HCT116 (cell line): Measurements from ENCODE around the gene YIF1B. TPM values are rescaled to one million over a fixed set of nuclear protein-coding genes. Genes with fewer than 3 reads are reported as not detected.
A peak's percentile ranks its signal among the peaks of the same experiment; 100 is the strongest.

ENCODE experiments used
- ATAC-seq: fragments of 200-7000 bp; cut with Tn5 transposase; 2 replicates; pipeline ENCODE4 v1.9.1; 2020; ENCODE audit warnings: mild to moderate bottlenecking, moderate library complexity
- BruUV-seq: library from RNA; stranded (reverse); fragments of 400-500 nt; replicated peaks from 2 replicates; lab custom pipeline; 2021; lab: Mats Ljungman, UMichigan
- CTCF ChIA-PET: fragments of 300-600 bp; sonication (Branson Sonifier 250); formaldehyde crosslinking; loops from one replicate; lab custom pipeline; 2021; ENCODE audit warnings: antibody characterized with exemption; lab: Charles Lee
- POLR2A ChIA-PET: fragments of 300-600, 350-600 bp; sonication (Branson Sonifier 250); formaldehyde crosslinking; loops from one replicate; lab custom pipeline; 2021; ENCODE audit warnings: antibody characterized with exemption; lab: Charles Lee
- RAD21 ChIA-PET, 2 experiments: fragments of 300-600 bp; sonication (Branson Sonifier 250); formaldehyde crosslinking; loops; one replicate each; lab custom pipeline; 2023; ENCODE audit warnings: low total read pairs in 2 of 2; ENCODE audit not compliant: uncharacterized antibody in 2 of 2, unreplicated experiment in 2 of 2, low non-redundant PET in 1 of 2; lab: Charles Lee
- DNase-seq: peaks from one replicate; pipeline ENCODE4 v3.0.0-alpha.2; 2010; ENCODE audit warnings: low read depth, low spot score
- H2AFZ ChIP-seq: fragments of 200-600 bp; shearing (Covaris generic), sonication (generic); 2 replicates; pipeline ENCODE4 v1.6.1; 2017; ENCODE audit warnings: low read depth, mixed run types, mixed read lengths, antibody characterized with exemption, low read length; ENCODE audit not compliant: poor library complexity, severe bottlenecking
- H3K27ac ChIP-seq: 2 replicates; pipeline ENCODE4 v1.5.1; 2012; ENCODE audit warnings: low read depth, low read length
- H3K27me3 ChIP-seq: fragments of 200-600 bp; sonication (generic); 2 replicates; pipeline ENCODE4 v1.6.1; 2016; ENCODE audit warnings: mixed run types, low read length, mixed read lengths; ENCODE audit not compliant: insufficient read depth
- H3K36me3 ChIP-seq, 2 experiments: fragments of 200-500 bp in 1 of 2; fragments of 200-600 bp in 1 of 2; sonication (Bioruptor generic) in 1 of 2; sonication (generic) in 1 of 2; 2 replicates each; pipeline versions ENCODE4 v1.5.1 to v1.6.1; 2014 to 2016; ENCODE audit warnings: low read length in 2 of 2, inconsistent platforms in 1 of 2, mixed read lengths in 1 of 2, mixed run types in 1 of 2; ENCODE audit not compliant: insufficient read depth in 2 of 2, control insufficient read depth in 1 of 2
- H3K4me1 ChIP-seq, 2 experiments: fragments of 200-600 bp in 1 of 2; sonication (generic) in 1 of 2; 2 replicates each; pipeline versions ENCODE4 v1.5.1 to v1.6.1; 2012 to 2017; ENCODE audit warnings: low read length in 2 of 2, inconsistent platforms in 1 of 2, mild to moderate bottlenecking in 1 of 2, mixed read lengths in 1 of 2, mixed run types in 1 of 2, moderate library complexity in 1 of 2; ENCODE audit not compliant: insufficient read depth in 2 of 2, control insufficient read depth in 1 of 2
- H3K4me2 ChIP-seq: fragments of 200-600 bp; sonication (generic); 2 replicates; pipeline ENCODE4 v1.6.1; 2017; ENCODE audit warnings: mixed run types, low read length, mixed read lengths
- H3K4me3 ChIP-seq, 2 experiments: fragments of 200-600 bp in 1 of 2; sonication (generic) in 1 of 2; replicated peaks in 1 of 2; 2 replicates each; pipeline ENCODE4 v1.5.1; 2011 to 2016; ENCODE audit warnings: low read length in 2 of 2, control low read depth in 1 of 2, low read depth in 1 of 2, mild to moderate bottlenecking in 1 of 2, mixed read lengths in 1 of 2, mixed run types in 1 of 2
- H3K79me2 ChIP-seq: fragments of 200-600 bp; sonication (generic); 2 replicates; pipeline ENCODE4 v1.6.1; 2017; ENCODE audit warnings: mild to moderate bottlenecking, mixed run types, low read length, moderate library complexity, mixed read lengths; ENCODE audit not compliant: insufficient read depth
- H3K9ac ChIP-seq: fragments of 200-600 bp; sonication (generic); 2 replicates; pipeline ENCODE4 v1.6.1; 2016; ENCODE audit warnings: low read length, mixed read lengths
- H3K9me2 ChIP-seq: fragments of 200-600 bp; sonication (generic), shearing (Covaris generic); 2 replicates; pipeline ENCODE4 v1.6.1; 2017; ENCODE audit warnings: mixed run types, mild to moderate bottlenecking, moderate library complexity; ENCODE audit not compliant: insufficient read depth
- H3K9me3 ChIP-seq, 2 experiments: fragments of 200-500 bp in 1 of 2; fragments of 200-600 bp in 1 of 2; sonication (Bioruptor generic) in 1 of 2; sonication (generic) in 1 of 2; 2 replicates each; pipeline ENCODE4 v1.6.1; 2014 to 2017; ENCODE audit warnings: low read length in 2 of 2, mixed read lengths in 2 of 2, inconsistent platforms in 1 of 2, low read depth in 1 of 2, mild to moderate bottlenecking in 1 of 2, mixed run types in 1 of 2, moderate library complexity in 1 of 2; ENCODE audit not compliant: control insufficient read depth in 1 of 2, insufficient read depth in 1 of 2
- H4K20me1 ChIP-seq: fragments of 200-600 bp; sonication (generic), shearing (Covaris generic); 2 replicates; pipeline ENCODE4 v1.6.1; 2017; ENCODE audit warnings: mixed run types, mild to moderate bottlenecking, moderate library complexity; ENCODE audit not compliant: insufficient read depth
- CBX3 ChIP-seq: IDR thresholded peaks from 2 replicates; pipeline ENCODE4 v1.6.1; 2012; ENCODE audit warnings: low read depth
- CEBPB ChIP-seq: IDR thresholded peaks from 2 replicates; pipeline ENCODE4 v1.6.1; 2012; ENCODE audit warnings: low read depth
- ELF1 ChIP-seq: IDR thresholded peaks from 2 replicates; pipeline ENCODE4 v1.6.1; 2012; ENCODE audit warnings: low read depth, borderline replicate concordance
- FOSL1 ChIP-seq: IDR thresholded peaks from 2 replicates; pipeline ENCODE4 v1.6.1; 2012; ENCODE audit warnings: low read depth
- POLR2AphosphoS5 ChIP-seq: IDR thresholded peaks from 2 replicates; pipeline ENCODE4 v1.6.1; 2011; ENCODE audit warnings: mild to moderate bottlenecking, low read depth, low read length, moderate library complexity
- SIN3A ChIP-seq: IDR thresholded peaks from 2 replicates; pipeline ENCODE4 v1.6.1; 2012; ENCODE audit warnings: low read depth
- SP1 ChIP-seq: IDR thresholded peaks from 2 replicates; pipeline ENCODE4 v1.6.1; 2012; ENCODE audit warnings: low read depth
- SRF ChIP-seq: IDR thresholded peaks from 2 replicates; pipeline ENCODE4 v1.6.1; 2012; ENCODE audit warnings: low read depth
- TCF7L2 ChIP-seq: IDR thresholded peaks from 2 replicates; pipeline ENCODE4 v1.7.0; 2011; ENCODE audit warnings: borderline replicate concordance, inconsistent platforms; ENCODE audit not compliant: insufficient read depth, insufficient read length; ENCODE audit errors: extremely low read depth
- YY1 ChIP-seq: IDR thresholded peaks from 2 replicates; pipeline ENCODE4 v1.6.1; 2011; ENCODE audit warnings: low read length, low read depth, moderate library complexity, mild to moderate bottlenecking; ENCODE audit not compliant: insufficient replicate concordance; ENCODE audit errors: extremely low read depth
- ZFX ChIP-seq: fragments of 450-650 bp; IDR thresholded peaks from 2 replicates; pipeline ENCODE4 v1.6.1; 2017
- ZNF274 ChIP-seq: fragments of 200-500 bp; sonication (Bioruptor generic); IDR thresholded peaks from 2 replicates; pipeline ENCODE4 v1.6.1; 2014; ENCODE audit warnings: mild to moderate bottlenecking, low read depth, low read length, inconsistent platforms
- intact Hi-C: fragments of 100-400 bp; cut with micrococcal nuclease; formaldehyde crosslinking; loops from 2 replicates; pipeline ENCODE4 v1.10.0; 2022
- total RNA-seq: library from RNA; stranded (reverse); gene quantifications from one replicate; pipeline ENCODE4 v1.2.1, GENCODE V29; 2021; ENCODE audit not compliant: unreplicated experiment
- TF ChIP-seq, protein P1 (sequence below): IDR thresholded peaks from 2 replicates; pipeline ENCODE4 v1.6.1; 2012

The YIF1B gene
- total RNA-seq, 1 experiment from 2014 or later = 67.5 TPM

DNA sequence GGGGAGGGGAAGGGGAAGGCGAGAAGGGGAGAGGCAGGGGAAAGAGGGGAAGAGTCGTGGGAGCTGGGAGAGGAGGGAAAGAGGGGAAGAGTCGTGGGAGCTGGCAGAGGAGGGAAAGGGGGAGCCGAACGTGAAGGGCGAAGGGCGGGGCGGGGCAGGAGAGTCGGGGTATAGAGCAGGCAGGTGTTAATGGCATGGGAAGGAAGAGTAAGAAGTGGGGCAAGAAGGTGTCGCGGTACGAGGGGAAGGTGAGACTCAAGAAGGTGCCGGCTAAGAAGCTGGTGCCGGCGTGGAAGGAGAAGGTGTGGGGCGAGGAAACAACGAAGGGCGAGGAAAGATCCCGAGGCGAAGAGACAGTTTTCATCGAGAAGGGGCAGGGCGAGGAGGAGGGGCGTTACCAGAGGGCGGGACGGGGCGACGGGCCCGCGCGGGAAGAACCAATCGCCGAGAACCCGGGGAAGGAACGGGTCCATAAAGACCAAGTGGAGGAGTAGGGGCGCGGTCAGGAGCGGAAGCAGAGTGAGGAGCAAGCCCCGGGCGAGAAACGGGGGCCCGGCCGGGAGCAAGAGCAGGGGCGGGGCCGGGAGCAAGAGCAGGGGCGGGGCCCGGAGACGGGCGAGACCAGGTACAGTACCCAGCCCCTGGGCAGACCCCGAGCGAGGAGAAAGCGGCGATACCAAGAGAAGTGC is 20.3 kb upstream of the YIF1B start:
- Histone ChIP-seq H3K79me2 (no peaks in the 10 kb centered on the region), H3K9me3 (no peaks in the 10 kb centered on the region), H3K27ac (peak overlapping the region; percentile 71), H3K4me2 (peak overlapping the region; percentile 84), H3K9me2 (no peaks in the 10 kb centered on the region), H3K9ac (peak overlapping the region; percentile 56), H3K27me3 (no peaks in the 10 kb centered on the region), H4K20me1 (no peaks in the 10 kb centered on the region), H2AFZ (peak overlapping the region; percentile 5), H3K4me1 (peaks cover 8 to 26% of the 10 kb centered on the region in 2 experiments), H3K4me3 (peak overlapping the region; percentile 66 to 77), H3K36me3 (no peaks in the 10 kb centered on the region)
- peak; percentile 91 for DNase-seq
- no TSS peak for BruUV-seq
- ChIA-PET RAD21 (interaction anchor here (0.5 to 1.6 kb wide), 7 partner anchors 17 to 171 kb away, joined by 3 to 8 read pairs (median 4); partner anchors contain the start of genes PSMD8 (in 2 of the 2) and KCNK6 (in 1 of the 2)), POLR2A (interaction anchor here (0.9 to 1.5 kb wide), 4 partner anchors 16 to 67 kb away, joined by 3 to 8 read pairs (median 4); partner anchors contain the start of genes FAM98C, GGN, KCNK6 and PSMD8), CTCF (interaction anchor here (0.7 to 2.9 kb wide), 11 partner anchors 31 to 433 kb away, joined by 3 to 40 read pairs (median 4); partner anchors contain the start of genes C19orf33, GGN, PSMD8 and SIPA1L3)
- peak; percentile 81 for ATAC-seq
- no peak for TF ChIP-seq FOSL1
- no peak for TF ChIP-seq ZFX
- no peak for TF ChIP-seq TCF7L2
- no peak for TF ChIP-seq SIN3A
- TF ChIP-seq, protein P1, sequence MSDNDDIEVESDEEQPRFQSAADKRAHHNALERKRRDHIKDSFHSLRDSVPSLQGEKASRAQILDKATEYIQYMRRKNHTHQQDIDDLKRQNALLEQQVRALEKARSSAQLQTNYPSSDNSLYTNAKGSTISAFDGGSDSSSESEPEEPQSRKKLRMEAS = peak; percentile 54; the same call in 1 of the 2 replicates
- TF ChIP-seq YY1 = no peak
- no peak for TF ChIP-seq CEBPB
- no peak for TF ChIP-seq ELF1
- TF ChIP-seq SRF = no peak
- no peak for TF ChIP-seq ZNF274
- TF ChIP-seq POLR2AphosphoS5 = peak; percentile 41; the same call in 1 of the 2 replicates
- no peak for TF ChIP-seq CBX3
- TF ChIP-seq SP1 = peak; percentile 27; the same call in 1 of the 2 replicates
- intact Hi-C loops = loop anchor here (1.0 kb wide), 3 partner anchors 38 to 102 kb away; partner anchors contain the start of gene PSMD8
